Activated B cell treated with CpG ODN at 0.5 μM for 24 hours (primary cell): ENCODE measurements around the gene MISP. TPM values are rescaled to one million over a fixed set of nuclear protein-coding genes. Genes with fewer than 3 reads are reported as not detected.

ENCODE experiments used
- ATAC-seq: fragments of 200-7000 bp; cut with Tn5 transposase; one replicate; pipeline ENCODE4 v1.10.0; 2021; ENCODE audit warnings: low read depth, mild to moderate bottlenecking, moderate library complexity
- CTCF ChIA-PET: fragments of 350-600 bp; sonication (Branson Sonifier 250); formaldehyde crosslinking; loops from one replicate; lab custom pipeline; 2021; ENCODE audit warnings: antibody characterized with exemption; lab: Charles Lee
- POLR2A ChIA-PET: fragments of 350-600 bp; sonication (Branson Sonifier 250); formaldehyde crosslinking; loops from one replicate; lab custom pipeline; 2021; ENCODE audit warnings: antibody characterized with exemption; lab: Charles Lee
- DNase-seq: peaks from one replicate; pipeline ENCODE4 v3.0.0; 2022
- H3K27ac Mint-ChIP-seq: one replicate; pipeline ENCODE4 v1.8.0; 2020; ENCODE audit warnings: mixed read lengths
- H3K27me3 Mint-ChIP-seq: one replicate; pipeline ENCODE4 v1.8.0; 2021; ENCODE audit warnings: mixed read lengths
- H3K36me3 Mint-ChIP-seq: one replicate; pipeline ENCODE4 v1.8.0; 2021; ENCODE audit warnings: low read depth, mixed read lengths
- H3K4me1 Mint-ChIP-seq: one replicate; pipeline ENCODE4 v1.8.0; 2021; ENCODE audit warnings: mixed read lengths
- H3K4me3 Mint-ChIP-seq: one replicate; pipeline ENCODE4 v1.8.0; 2020; ENCODE audit warnings: mild to moderate bottlenecking, mixed read lengths
- H3K9me3 Mint-ChIP-seq: one replicate; pipeline ENCODE4 v1.8.0; 2020; ENCODE audit warnings: mixed read lengths
- CTCF ChIP-seq: fragments of 200-600 bp; IDR thresholded peaks from one replicate; pipeline ENCODE4 v1.8.0; 2022; ENCODE audit warnings: antibody characterized with exemption, mild to moderate bottlenecking
- intact Hi-C: fragments of 100-400 bp; cut with micrococcal nuclease; formaldehyde crosslinking; loops from one replicate; pipeline ENCODE4 v1.15.1; 2024
- total RNA-seq: library from RNA; stranded (reverse); gene quantifications from 2 replicates; pipeline ENCODE4 v1.2.3, GENCODE V29; 2022

MISP gene
- total RNA-seq, 1 donor from 2014 or later = not detected

GRCh38 chr19:791567-792305 lies 40.8 kb downstream of the MISP start:
- no peak overlapping the region for H3K4me3 Mint-ChIP-seq
- no peak for DNase-seq
- H3K36me3 Mint-ChIP-seq = peaks cover 1% of the 10 kb centered on the region
- intact Hi-C loops = no loop called here
- no peaks in the 10 kb centered on the region for H3K9me3 Mint-ChIP-seq
- H3K27me3 Mint-ChIP-seq = peaks cover 12% of the 10 kb centered on the region
- POLR2A ChIA-PET = interaction anchor here (0.8 kb wide), 1 partner anchor 12 kb away, joined by 6 read pairs; no protein-coding TSS in a partner anchor
- CTCF ChIA-PET = no interaction called here
- ATAC-seq = no peak
- no peak for TF ChIP-seq CTCF
- peaks cover 2% of the 10 kb centered on the region for H3K4me1 Mint-ChIP-seq
- no peak overlapping the region for H3K27ac Mint-ChIP-seq

- ChIA-PET POLR2A (no interaction called here), CTCF (no interaction called here)
- ATAC-seq (no peak), DNase-seq (no peak)
- H3K4me3 Mint-ChIP-seq = no peak overlapping the region
- H3K4me1 Mint-ChIP-seq = peaks cover 4% of the 10 kb centered on the region
- no peaks in the 10 kb centered on the region for H3K9me3 Mint-ChIP-seq
- no peak for TF ChIP-seq CTCF
- no peak overlapping the region for H3K27ac Mint-ChIP-seq
- intact Hi-C loops = no loop called here
- peaks cover 4% of the 10 kb centered on the region for H3K36me3 Mint-ChIP-seq
- peaks cover 12% of the 10 kb centered on the region for H3K27me3 Mint-ChIP-seq
These were observed 41.5 kb downstream of the MISP start for GRCh38 chr19:792306-792885.

GRCh38 chr19:793806-794205 lies 42.9 kb downstream of the MISP start:
- no peak overlapping the region for H3K4me3 Mint-ChIP-seq
- H3K27me3 Mint-ChIP-seq = peaks cover 12% of the 10 kb centered on the region
- intact Hi-C loops = no loop called here
- peaks cover 8% of the 10 kb centered on the region for H3K4me1 Mint-ChIP-seq
- ATAC-seq = no peak
- no peaks in the 10 kb centered on the region for H3K9me3 Mint-ChIP-seq
- ChIA-PET CTCF (no interaction called here), POLR2A (no interaction called here)
- no peak for TF ChIP-seq CTCF
- DNase-seq = no peak
- no peak overlapping the region for H3K27ac Mint-ChIP-seq
- H3K36me3 Mint-ChIP-seq = peaks cover 6% of the 10 kb centered on the region

- no peak for TF ChIP-seq CTCF
- Mint-ChIP-seq H3K9me3 (no peaks in the 10 kb centered on the region), H3K27ac (no peak overlapping the region), H3K4me3 (peak overlapping the region; percentile 32), H3K4me1 (peaks cover 21% of the 10 kb centered on the region), H3K36me3 (peaks cover 15% of the 10 kb centered on the region), H3K27me3 (peaks cover 1% of the 10 kb centered on the region)
- intact Hi-C loops = loop anchor here (5.0 kb wide), 3 partner anchors 112 to 857 kb away; partner anchors contain the start of genes MBD3 and TCF3
- DNase-seq (no peak), ATAC-seq (no peak)
- CTCF ChIA-PET = no interaction called here
- POLR2A ChIA-PET = interaction anchor here (0.6 kb wide), 1 partner anchor 167 kb away, joined by 7 read pairs; no protein-coding TSS in a partner anchor
These were observed 44.2 kb downstream of the MISP start for GRCh38 chr19:795073-795611.
